Prostate gland (tissue), 2 donors: ENCODE measurements around the gene KCNQ1. TPM values are rescaled to one million over a fixed set of nuclear protein-coding genes. Genes with fewer than 3 reads are reported as not detected.

Source experiments
- DNase-seq: peaks from one replicate; pipeline ENCODE4 v3.0.0-alpha.2; 2019; ENCODE audit warnings: low spot score
- H3K27ac ChIP-seq, 2 donors: fragments of 200-600 bp; sonication (generic); 2 replicates each; pipeline ENCODE4 v1.5.1; 2017 to 2019
- H3K27me3 ChIP-seq: fragments of 200-600 bp; sonication (generic); replicated peaks from 2 replicates; pipeline ENCODE4 v1.5.1; 2019; ENCODE audit not compliant: insufficient read depth
- H3K36me3 ChIP-seq, 2 donors: fragments of 200-600 bp; sonication (generic); 1 replicate in 1 of 2; 2 replicates in 1 of 2; pipeline versions ENCODE4 v1.5.1 to v1.8.1; 2017 to 2019
- H3K4me1 ChIP-seq: fragments of 200-600 bp; sonication (generic); replicated peaks from 2 replicates; pipeline ENCODE4 v1.5.1; 2019
- H3K4me3 ChIP-seq, 2 donors: fragments of 200-600 bp; sonication (generic); 2 replicates each; pipeline ENCODE4 v1.5.1; 2017 to 2019
- H3K9me3 ChIP-seq: fragments of 200-600 bp; sonication (generic); 2 replicates; pipeline ENCODE4 v1.5.1; 2017
- POLR2A ChIP-seq: fragments of 450-650 bp; IDR thresholded peaks from one replicate; pipeline ENCODE4 v1.6.1; 2016; ENCODE audit warnings: antibody characterized with exemption, mild to moderate bottlenecking
- POLR2AphosphoS5 ChIP-seq: sonication (generic); formaldehyde crosslinking; IDR thresholded peaks from one replicate; pipeline ENCODE4 v1.6.1; 2017; ENCODE audit warnings: antibody characterized with exemption
- WGBS: methylation state at CpG from one replicate; pipeline ENCODE4 v1.1.5; 2018; 5-methylcytosine and 5-hydroxymethylcytosine counted together
- intact Hi-C: fragments of 100-400 bp; cut with DNase I; formaldehyde crosslinking; loops from one replicate; pipeline ENCODE4 v1.14.2; 2022
- total RNA-seq, 2 donors: library from RNA; depleted of rRNA; stranded (reverse); fragments of >200 nt; gene quantifications; one replicate each; pipeline ENCODE4 v1.1.0, GENCODE V29; 2016
- TF ChIP-seq, protein P1 (sequence below), 4 experiments: fragments of 200-600 bp in 2 of 4; fragments of 450-650 bp in 2 of 4; sonication (generic) in 2 of 4; IDR thresholded peaks; 1 replicate in 3 of 4; 2 replicates in 1 of 4; pipeline ENCODE4 v1.5.1; 2016 to 2019; ENCODE audit warnings: antibody characterized with exemption in 4 of 4, mild to moderate bottlenecking in 2 of 4, moderate library complexity in 2 of 4

Gene KCNQ1
- total RNA-seq, 2 donors from 2014 or later = 10.0 to 33.8 TPM

- intact Hi-C loops = no loop called here
- 88% methylated on average over 11 of the region's 12 CpGs for WGBS
- TF ChIP-seq, protein P1, sequence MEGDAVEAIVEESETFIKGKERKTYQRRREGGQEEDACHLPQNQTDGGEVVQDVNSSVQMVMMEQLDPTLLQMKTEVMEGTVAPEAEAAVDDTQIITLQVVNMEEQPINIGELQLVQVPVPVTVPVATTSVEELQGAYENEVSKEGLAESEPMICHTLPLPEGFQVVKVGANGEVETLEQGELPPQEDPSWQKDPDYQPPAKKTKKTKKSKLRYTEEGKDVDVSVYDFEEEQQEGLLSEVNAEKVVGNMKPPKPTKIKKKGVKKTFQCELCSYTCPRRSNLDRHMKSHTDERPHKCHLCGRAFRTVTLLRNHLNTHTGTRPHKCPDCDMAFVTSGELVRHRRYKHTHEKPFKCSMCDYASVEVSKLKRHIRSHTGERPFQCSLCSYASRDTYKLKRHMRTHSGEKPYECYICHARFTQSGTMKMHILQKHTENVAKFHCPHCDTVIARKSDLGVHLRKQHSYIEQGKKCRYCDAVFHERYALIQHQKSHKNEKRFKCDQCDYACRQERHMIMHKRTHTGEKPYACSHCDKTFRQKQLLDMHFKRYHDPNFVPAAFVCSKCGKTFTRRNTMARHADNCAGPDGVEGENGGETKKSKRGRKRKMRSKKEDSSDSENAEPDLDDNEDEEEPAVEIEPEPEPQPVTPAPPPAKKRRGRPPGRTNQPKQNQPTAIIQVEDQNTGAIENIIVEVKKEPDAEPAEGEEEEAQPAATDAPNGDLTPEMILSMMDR (IDR thresholded peaks at IDR 0.05) = no peak
- no peak for TF ChIP-seq POLR2AphosphoS5
- TF ChIP-seq POLR2A = no peak
- no peaks in the 10 kb centered on the region for H3K4me1 ChIP-seq
- no peaks in the 10 kb centered on the region for H3K9me3 ChIP-seq
- DNase-seq = no peak
- H3K36me3 ChIP-seq = no peaks in the 10 kb centered on the region
- no peak overlapping the region for H3K4me3 ChIP-seq
- no peaks in the 10 kb centered on the region for H3K27me3 ChIP-seq
- no peak overlapping the region for H3K27ac ChIP-seq
These were observed 111.1 kb downstream of the KCNQ1 start for GRCh38 chr11:2555891-2556290.

DNA sequence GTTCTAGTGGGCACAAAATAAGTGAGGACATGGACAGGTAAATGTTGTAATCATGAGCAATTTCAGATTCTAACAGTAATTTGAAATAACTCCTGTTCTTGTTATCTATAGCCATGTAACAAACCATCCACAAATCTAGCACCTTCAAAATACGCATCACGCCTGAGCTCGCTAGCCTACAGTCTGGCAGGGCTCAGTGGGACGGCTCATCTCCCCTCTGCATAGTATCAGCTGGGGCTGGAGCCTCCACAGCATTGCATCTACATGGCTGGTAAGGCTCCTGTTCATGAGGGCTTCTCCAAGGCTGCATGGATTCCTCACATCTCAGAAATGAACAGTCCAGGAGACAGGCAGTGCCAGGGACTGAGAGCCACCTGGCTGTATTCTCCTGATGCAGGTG lies 112.6 kb downstream of the KCNQ1 start:
- H3K4me1 ChIP-seq = no peaks in the 10 kb centered on the region
- no peak for DNase-seq
- H3K36me3 ChIP-seq = no peaks in the 10 kb centered on the region
- H3K27ac ChIP-seq = no peak overlapping the region
- no peak overlapping the region for H3K4me3 ChIP-seq
- no peaks in the 10 kb centered on the region for H3K9me3 ChIP-seq
- TF ChIP-seq POLR2A = no peak
- TF ChIP-seq POLR2AphosphoS5 = no peak
- TF ChIP-seq, protein P1 (IDR thresholded peaks at IDR 0.05) = no peak
- intact Hi-C loops = no loop called here
- 98% methylated on average over 4 of the region's 4 CpGs for WGBS
- no peaks in the 10 kb centered on the region for H3K27me3 ChIP-seq

DNA sequence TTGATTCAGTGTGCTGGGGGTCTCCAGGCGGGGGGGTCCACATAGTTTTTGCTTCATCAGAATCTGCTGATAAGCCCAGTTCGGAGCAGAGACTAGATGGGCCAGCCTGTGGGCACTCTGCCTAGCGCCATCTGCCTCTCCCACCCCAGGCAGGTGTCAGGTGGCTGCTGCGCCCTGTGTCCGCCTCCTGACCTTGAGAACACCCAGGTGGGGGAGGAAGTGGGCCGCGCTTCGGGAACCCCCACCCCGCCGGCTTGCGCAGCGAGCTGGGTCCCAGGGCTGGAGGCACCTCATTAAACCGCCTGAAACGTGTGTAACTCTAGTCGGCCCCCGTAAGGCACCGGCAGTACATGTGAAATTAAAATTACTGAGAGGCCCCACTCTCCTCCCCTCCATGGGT lies 113.6 kb downstream of the KCNQ1 start:
- no peak overlapping the region for H3K27ac ChIP-seq
- no peaks in the 10 kb centered on the region for H3K27me3 ChIP-seq
- no peak for DNase-seq
- WGBS = 91% methylated on average over 17 of the region's 17 CpGs
- TF ChIP-seq POLR2A (no peak), POLR2AphosphoS5 (no peak)
- TF ChIP-seq, protein P1 (IDR thresholded peaks at IDR 0.05) = no peak
- H3K4me3 ChIP-seq = no peak overlapping the region
- H3K9me3 ChIP-seq = no peaks in the 10 kb centered on the region
- no peaks in the 10 kb centered on the region for H3K36me3 ChIP-seq
- H3K4me1 ChIP-seq = no peaks in the 10 kb centered on the region
- intact Hi-C loops = no loop called here

DNA sequence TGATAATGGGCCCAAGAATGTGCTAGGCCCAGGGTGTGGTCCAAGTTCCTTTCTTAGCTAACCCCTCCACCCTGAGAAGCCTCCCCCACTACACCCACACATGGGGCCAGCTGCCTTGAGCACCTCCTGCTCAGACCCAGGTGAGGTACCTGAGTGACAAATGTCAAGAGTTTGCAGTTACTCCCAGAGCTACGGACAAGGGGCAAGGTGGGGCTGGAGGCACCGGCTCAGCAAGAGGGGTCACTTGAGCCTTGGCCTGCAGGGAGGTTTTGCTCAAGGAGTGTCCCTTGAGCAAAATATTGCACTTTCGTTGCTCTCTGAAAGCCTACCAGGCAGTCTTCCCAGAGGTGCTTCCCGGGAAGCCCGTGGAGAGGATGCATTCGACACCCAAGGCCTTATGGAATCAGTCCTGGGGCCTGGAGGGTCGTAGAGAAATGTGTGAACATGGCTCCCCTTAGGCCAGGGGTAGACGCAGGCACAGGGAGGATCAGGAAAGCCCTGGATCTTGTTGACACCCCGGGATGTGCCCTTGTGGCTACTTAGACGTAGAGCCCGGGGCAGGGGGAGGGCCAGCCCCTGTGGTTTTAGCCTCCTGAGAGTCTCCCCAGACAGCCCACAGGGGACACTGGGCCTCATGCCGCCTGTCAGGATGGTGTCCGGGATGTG lies 114.2 kb downstream of the KCNQ1 start:
- Histone ChIP-seq H3K36me3 (no peaks in the 10 kb centered on the region), H3K9me3 (no peaks in the 10 kb centered on the region), H3K4me1 (no peaks in the 10 kb centered on the region), H3K27me3 (no peaks in the 10 kb centered on the region), H3K27ac (no peak overlapping the region), H3K4me3 (no peak overlapping the region)
- 89% methylated on average over 13 of the region's 13 CpGs for WGBS
- intact Hi-C loops = no loop called here
- TF ChIP-seq POLR2A = no peak
- DNase-seq = no peak

DNA sequence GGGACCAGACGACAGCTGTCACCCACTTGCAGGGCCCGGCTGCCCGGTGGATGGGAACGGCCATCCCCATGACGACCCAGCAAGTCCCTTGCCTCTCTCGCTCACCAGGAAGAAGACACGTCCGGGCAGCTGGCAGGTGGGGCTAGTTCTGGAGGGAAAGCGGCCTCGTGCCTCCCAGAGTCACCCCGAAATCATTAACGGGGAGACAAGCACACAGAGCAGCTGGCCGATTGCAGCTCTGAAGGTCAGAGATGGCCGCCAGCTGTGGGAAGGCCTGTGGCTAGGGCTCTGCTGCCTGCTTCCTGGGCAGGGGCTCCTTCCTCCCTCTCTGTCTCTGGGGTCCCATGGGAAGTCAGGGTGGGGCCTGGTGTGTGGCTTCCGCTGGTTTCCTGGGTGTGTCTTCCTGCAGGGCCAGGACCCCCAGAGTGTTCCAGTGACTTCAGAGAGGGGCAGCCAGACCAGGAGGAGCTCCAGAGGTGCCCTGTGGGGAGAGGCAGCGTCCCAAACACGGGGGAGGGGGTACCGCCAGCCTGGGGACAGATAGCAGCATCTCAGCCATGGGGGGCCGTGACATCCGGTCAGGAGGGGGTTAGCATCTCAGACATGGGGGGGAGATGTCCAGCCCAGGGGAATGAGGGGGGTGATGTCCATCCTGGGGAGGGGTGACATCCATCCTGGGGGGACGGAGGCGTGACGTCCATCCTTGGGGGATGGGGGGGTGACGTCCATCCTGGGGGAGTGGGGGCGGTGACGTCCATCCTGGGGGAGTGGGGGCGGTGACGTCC lies 114.9 kb downstream of the KCNQ1 start:
- H3K4me1 ChIP-seq = no peaks in the 10 kb centered on the region
- 79% methylated on average over 28 of the region's 28 CpGs for WGBS
- intact Hi-C loops = no loop called here

More for the DNA sequence above, 114.9 kb downstream of the KCNQ1 start:
- H3K27me3 ChIP-seq = no peaks in the 10 kb centered on the region
- H3K36me3 ChIP-seq = no peaks in the 10 kb centered on the region
- no peaks in the 10 kb centered on the region for H3K9me3 ChIP-seq
- no peak for TF ChIP-seq POLR2A
- TF ChIP-seq, protein P1 (IDR thresholded peaks at IDR 0.05) = no peak
- no peak for TF ChIP-seq POLR2AphosphoS5
- no peak overlapping the region for H3K4me3 ChIP-seq
- H3K27ac ChIP-seq = no peak overlapping the region
- DNase-seq = no peak
